GM20431 (cell line): ENCODE data around the gene SGIP1.

Experiments used
- in situ Hi-C: fragments of 300-500 bp; cut with MseI, MboI; formaldehyde crosslinking; loops from one replicate; pipeline ENCODE4 v1.15.0; 2020; ENCODE audit warnings: low sequenced_read_pairs; ENCODE audit not compliant: unreplicated experiment

Gene SGIP1

GRCh38 chr1:66533804-66534740, at the start of gene SGIP1:
TSS of gene SGIP1 (plus strand) at chr1:66534153. CDS start at chr1:66534359, 206 bp downstream.
- in situ Hi-C loops: no loop called here

GRCh38 chr1:66489151-66489550, 44.8 kb upstream of the SGIP1 start:
- in situ Hi-C loops: no loop called here

GRCh38 chr1:66489972-66490601, 43.9 kb upstream of the SGIP1 start:
- in situ Hi-C loops: no loop called here

GRCh38 chr1:66490816-66491215, 43.1 kb upstream of the SGIP1 start:
- in situ Hi-C loops: no loop called here

- in situ Hi-C loops: no loop called here
Observed at GRCh38 chr1:66492424-66492823, 41.5 kb upstream of the SGIP1 start.

GRCh38 chr1:66493731-66494130, 40.2 kb upstream of the SGIP1 start:
- in situ Hi-C loops: no loop called here

GRCh38 chr1:66494482-66494881, 39.5 kb upstream of the SGIP1 start:
- in situ Hi-C loops: no loop called here

GRCh38 chr1:66495495-66495894, 38.5 kb upstream of the SGIP1 start:
- in situ Hi-C loops: no loop called here

GRCh38 chr1:66497910-66498309, 36.0 kb upstream of the SGIP1 start:
- in situ Hi-C loops: no loop called here

GRCh38 chr1:66500301-66500700, 33.7 kb upstream of the SGIP1 start:
- in situ Hi-C loops: no loop called here

- in situ Hi-C loops: no loop called here
Observed at GRCh38 chr1:66502086-66502485, 31.9 kb upstream of the SGIP1 start.

- in situ Hi-C loops: no loop called here
Observed at GRCh38 chr1:66503841-66504470, 30.0 kb upstream of the SGIP1 start.

- in situ Hi-C loops: no loop called here
Observed at GRCh38 chr1:66505671-66506392, 28.1 kb upstream of the SGIP1 start.

- in situ Hi-C loops: no loop called here
Observed at GRCh38 chr1:66506393-66506687, 27.6 kb upstream of the SGIP1 start.

- in situ Hi-C loops: no loop called here
Observed at GRCh38 chr1:66506991-66507390, 27.0 kb upstream of the SGIP1 start.

GRCh38 chr1:66510407-66510806, 23.5 kb upstream of the SGIP1 start:
- in situ Hi-C loops: no loop called here

- in situ Hi-C loops: no loop called here
Observed at GRCh38 chr1:66511118-66511517, 22.8 kb upstream of the SGIP1 start.

GRCh38 chr1:66517959-66518358, 16.0 kb upstream of the SGIP1 start:
- in situ Hi-C loops: no loop called here

- in situ Hi-C loops: no loop called here
Observed at GRCh38 chr1:66518654-66519053, 15.3 kb upstream of the SGIP1 start.

- in situ Hi-C loops: no loop called here
Observed at GRCh38 chr1:66519992-66520391, 14.0 kb upstream of the SGIP1 start.

- in situ Hi-C loops: no loop called here
Observed at GRCh38 chr1:66520655-66521054, 13.3 kb upstream of the SGIP1 start.
